EL (cell line): ENCODE data around the gene UQCRC2.

Experiments used
- DNase-seq: peaks from one replicate; pipeline ENCODE4 v3.0.0-alpha.2; 2016

UQCRC2 gene

DNA sequence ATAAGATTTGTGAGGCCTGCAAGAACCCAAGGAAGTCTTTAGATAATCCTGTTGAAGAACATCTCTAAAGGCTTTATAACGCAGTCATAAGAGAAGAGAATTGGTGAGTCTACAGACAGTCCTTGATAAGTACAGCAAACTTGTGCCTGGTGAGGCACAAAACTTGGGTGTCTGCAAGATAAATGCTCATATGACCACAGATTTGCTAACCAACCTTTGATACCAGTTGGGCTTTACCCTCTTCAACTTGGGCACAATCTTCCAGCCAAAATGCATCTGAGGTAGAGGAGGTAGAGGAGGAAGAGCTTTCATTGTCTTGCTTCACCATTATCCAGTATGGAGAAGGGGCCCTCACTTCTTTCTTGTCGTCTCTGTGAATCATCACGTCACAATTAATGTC is 30.9 kb downstream of the UQCRC2 start:
- no peak for DNase-seq

DNA sequence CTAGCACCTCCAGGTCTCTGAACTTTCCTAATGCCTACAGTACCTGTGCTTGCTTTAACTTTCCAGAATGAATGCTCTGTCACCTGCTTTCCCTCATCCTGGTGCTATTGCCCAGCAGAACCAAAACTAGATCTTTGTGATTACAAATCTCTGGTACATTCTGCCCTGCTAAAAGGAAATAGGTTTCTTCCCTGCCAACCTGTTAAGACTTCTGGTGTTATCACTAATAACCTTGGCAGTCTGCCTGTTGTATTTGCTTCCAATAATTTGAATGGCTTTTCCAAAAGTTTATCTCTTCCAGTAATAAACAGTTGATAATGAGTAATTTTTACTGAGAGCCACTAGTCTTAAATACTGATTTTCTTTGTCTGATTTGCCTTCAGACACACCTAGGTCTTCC is 32.4 kb downstream of the UQCRC2 start:
- DNase-seq: no peak

GRCh38 chr16:21986692-21987246 is 33.6 kb downstream of the UQCRC2 start:
- DNase-seq: no peak

DNA sequence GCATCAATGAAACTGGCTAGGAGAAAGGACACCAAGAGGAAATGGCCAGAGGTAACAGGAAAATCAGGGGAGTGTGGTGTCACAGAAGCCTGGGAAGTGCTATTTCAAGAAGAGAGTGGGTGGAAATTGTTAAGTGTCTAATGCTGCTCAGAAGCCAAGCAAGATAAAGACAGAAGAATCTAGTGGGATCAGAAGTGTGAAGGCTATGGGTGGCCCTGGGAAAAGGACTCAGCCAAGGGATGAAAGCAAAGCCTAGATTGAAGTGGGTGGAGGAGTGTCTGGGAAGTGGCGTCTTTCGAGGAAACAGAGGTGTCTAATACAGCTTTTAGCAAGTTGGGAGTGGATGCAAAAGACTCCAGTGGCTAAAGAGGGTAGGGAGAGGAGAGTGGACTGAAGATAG is 34.3 kb downstream of the UQCRC2 start:
- DNase-seq: no peak

- no peak for DNase-seq
Measured at GRCh38 chr16:21989133-21989532, 36.0 kb downstream of the UQCRC2 start.

DNA sequence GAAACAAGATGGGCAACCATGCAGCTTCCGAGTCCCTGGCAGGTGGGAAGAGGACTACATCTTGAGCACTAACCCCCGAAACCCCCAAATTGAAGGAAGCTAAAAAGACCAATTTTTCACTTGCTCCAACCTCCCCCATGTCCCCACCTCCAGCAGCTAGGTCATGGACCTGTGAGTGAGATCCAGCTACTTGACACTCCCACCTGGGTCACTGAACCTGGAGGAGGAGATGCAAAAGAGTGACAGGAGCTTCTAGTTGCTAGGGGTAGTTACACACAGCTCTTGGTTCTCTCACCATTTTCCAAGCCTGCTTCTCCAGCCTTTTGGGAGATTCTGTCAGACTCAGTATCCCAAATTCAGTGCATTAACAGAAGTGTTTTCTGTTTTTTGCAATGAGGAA is 36.6 kb downstream of the UQCRC2 start:
- DNase-seq: no peak

DNA sequence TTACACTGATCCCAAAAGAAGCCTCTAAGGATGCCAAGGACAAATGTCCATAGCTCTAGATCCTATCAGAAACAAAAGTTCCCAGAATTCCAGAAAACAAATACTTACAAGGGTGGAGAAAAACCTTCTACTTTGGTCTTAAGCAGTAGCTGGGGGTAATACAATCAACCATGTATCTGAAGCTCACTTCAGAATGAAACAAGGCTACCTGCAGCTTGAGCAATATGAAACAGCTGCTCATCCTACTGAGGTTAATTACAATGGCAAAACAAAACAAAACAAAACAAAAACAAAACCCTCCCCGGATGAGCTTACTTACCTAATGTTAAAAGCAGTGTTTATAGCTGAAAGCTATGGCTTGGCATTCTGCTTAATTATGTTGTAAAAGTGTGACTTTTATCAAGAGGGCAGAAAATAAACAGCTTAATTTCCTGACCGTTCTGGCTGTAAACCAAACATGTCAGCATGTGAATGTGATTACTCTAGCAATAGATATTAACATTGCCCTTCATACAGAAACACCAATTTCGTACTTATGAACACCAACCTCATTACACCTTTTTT is 37.3 kb downstream of the UQCRC2 start:
- DNase-seq: no peak

GRCh38 chr16:21991621-21992020 is 38.5 kb downstream of the UQCRC2 start:
- DNase-seq: no peak

DNA sequence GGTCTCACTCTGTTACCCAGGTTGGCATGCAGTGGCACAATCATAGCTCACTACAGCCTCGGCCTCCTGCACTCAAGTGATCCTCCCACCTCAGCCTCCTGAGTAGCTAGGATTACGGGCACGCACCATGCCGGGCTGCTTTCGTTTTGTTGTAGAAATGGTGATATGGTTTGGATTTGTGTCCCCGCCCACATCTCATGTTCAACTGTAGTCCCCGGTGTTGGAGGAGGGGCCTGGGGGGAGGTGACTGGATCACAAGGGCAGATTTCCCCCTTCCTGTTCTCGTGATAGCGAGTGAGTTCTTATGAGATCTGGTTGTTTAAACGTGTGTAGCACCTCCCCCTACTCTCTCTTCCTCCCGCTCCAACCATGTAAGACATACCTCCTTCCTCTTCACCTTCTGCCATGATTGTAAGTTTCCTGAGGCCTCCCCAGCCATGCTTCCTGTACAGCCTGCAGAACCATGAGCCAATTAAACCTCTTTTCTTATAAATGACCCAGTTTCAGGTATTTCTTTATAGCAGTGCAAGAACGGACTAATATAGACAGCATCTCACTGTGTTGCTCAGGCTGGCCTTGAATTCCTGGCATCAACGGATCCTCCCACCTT is 41.8 kb downstream of the UQCRC2 start:
- no peak for DNase-seq

GRCh38 chr16:21996923-21997696 is 43.9 kb downstream of the UQCRC2 start:
- DNase-seq: no peak

GRCh38 chr16:21997697-21998480 is 44.7 kb downstream of the UQCRC2 start:
- no peak for DNase-seq

DNA sequence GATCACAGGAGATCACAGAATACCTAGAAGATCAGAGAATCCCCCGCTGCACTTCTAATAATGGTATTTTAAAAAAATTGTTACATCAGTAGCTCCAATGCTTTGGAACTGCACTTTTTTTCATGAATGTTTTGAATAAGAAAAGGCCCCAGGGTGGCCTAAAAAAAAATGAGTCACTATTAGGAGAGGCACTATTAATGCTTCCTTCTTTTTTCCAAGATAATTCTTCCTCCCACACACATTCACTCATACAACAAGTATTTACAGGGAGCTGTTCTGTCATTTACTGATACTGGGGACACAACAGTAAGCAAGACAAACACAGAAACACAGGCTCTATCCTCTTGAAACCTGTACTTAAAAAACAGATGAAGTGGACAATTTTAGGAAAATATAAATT is 48.4 kb downstream of the UQCRC2 start:
- DNase-seq: peak; percentile 73

DNA sequence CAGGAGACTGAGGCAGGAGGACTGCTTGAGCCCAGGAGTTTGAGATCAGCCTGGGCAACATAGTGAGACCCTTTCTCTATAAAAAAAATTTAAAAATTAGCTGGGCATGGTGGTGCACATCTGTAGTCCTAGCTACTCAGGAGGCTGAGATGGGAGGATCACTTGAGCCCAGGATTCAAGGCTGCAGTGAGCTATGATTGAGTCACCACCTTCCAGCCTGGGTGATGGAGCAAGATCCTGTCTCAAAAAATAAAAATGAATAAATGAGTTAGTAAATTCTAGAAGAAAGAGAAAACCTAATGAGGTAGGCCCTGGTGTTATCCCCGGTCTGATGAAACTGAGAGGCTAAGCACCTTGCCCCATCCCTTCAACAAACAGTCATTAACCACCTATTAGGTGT is 48.9 kb downstream of the UQCRC2 start:
- peak; percentile 14 for DNase-seq

- no peak for DNase-seq
Measured at GRCh38 chr16:22003195-22003594, 50.0 kb downstream of the UQCRC2 start.

DNA sequence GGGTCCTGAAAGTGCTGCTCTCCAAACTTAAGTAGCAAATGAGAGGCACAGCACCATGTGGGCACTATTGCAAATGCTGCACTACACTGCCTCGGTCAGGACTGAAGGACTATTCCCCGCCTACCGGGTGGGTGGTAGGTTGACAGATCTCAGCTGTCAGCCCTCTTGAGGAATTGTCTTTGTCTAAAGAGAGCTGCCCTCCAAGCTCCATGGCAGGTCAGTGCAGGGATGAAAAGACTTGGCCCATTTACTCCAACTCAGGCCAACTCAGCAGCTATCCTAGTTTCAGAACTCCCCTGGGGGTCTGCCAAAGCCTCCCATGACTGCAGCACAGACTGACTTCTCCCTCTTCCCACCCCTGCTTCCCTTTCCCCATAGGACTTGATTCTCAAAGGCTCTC is 51.2 kb downstream of the UQCRC2 start:
- DNase-seq: no peak

DNA sequence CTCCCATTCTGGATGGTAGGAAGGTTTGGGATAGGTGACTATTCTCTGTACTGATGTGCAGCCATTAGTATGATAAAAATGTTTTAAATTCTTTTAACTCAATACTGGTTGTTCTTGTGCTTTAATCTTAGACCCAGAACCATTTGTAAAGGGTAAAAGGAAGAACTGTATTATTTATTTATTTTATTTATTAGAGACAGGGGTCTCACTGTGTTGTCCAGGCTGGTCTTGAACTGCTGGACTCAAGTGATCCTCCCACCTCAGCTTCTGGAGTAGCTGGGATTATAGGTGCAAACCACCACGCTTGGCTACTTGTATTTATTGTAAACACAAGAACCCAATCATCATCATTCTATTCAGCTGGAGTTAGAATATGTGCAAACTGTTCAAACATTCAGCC is 52.6 kb downstream of the UQCRC2 start:
- DNase-seq: no peak

DNA sequence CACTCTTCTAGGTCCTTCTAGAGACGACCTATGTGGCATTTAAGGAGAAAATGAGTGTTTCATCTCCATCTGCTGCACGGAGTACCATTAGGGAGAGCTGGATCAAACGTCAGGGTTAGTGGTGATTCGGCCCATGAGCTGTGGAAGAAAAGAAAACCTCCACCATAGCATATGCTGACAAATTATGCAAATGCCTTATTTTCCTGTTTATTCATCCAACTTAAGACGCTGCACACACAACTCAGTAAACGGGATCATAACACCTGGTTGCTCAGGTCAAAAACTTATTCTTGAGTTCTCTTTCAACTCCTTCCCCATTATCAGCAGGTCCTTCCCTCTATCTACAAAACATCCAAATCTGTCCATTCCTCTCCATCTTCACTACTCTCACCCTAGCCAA is 53.5 kb downstream of the UQCRC2 start:
- no peak for DNase-seq

- no peak for DNase-seq
Measured at GRCh38 chr16:22007159-22007508, 54.0 kb downstream of the UQCRC2 start.

- DNase-seq: peak; percentile 65
Measured at GRCh38 chr16:22007509-22008214, 54.5 kb downstream of the UQCRC2 start, which contains the start of gene MOSMO. MOSMO (plus strand) TSS chr16:22008111; CDS start chr16:22008302, 191 bp downstream.

DNA sequence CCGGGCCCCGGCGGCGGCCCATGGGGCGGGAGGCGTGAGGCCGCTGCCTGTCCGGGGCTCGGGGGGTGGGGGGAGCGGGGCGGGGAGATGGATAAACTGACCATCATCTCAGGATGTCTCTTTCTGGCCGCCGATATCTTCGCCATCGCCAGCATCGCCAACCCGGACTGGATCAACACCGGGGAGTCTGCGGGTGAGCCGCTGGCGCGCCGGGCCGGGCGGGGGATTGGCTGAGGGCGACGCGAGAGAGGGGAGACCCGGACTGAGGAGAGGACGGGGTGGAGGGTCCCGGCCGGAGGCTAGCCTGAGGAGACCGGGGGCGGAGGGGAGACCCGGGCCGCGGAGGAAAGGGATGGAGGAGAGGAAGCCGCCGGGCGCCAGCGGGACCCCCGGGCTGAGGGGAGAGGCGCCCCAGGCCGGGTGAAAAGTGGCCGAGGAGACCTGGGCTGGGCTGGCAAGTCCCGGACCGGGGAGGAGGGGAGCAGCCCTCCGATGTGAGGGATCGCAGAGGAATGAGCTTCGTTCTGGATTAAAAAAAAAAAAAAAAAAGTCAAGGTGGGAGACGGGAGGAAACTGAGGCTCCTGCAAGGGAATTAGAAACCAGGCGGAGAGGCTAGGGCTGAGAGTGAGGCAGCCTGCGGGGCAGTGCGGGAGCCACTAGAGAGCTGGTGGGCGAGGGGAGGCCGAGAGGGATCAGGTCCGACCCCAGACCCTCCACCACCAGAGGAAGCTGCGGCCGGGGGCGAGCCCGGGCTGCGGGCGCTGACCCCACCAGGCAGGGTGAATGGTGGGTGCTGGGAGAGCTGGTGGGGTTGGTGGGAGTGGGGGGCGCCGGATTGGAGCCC is 55.3 kb downstream of the UQCRC2 start:
- peak; percentile 29 for DNase-seq

DNA sequence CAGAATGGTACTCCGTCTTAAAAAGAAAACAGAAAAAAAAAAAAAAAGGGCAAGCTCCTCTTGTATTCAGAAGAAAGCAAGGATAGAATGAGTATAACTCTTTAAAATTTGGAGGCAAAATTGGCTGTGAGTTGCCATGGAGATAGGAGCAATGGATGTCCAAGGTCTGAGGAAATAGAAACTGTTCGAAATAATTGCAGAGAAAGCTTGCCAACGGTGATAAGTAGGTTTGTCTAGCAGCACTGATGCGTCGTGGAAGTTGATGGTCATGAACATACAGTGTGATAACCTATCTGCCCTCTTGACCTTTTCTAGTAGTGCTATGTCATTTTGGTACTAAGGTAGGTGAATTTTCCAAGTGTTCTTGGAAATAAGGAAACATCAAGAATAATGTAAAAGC is 57.7 kb downstream of the UQCRC2 start:
- DNase-seq: no peak

GRCh38 chr16:22012241-22012640 is 59.1 kb downstream of the UQCRC2 start:
- DNase-seq: no peak
